ENCODE data around the gene IL34. TPM values are rescaled to one million over a fixed set of nuclear protein-coding genes. Genes with fewer than 3 reads are reported as not detected.

IL34 gene
- total and polyA plus RNA-seq, 2 of the 13 experiments (the other 11 are each of a cell fraction or from before 2014, with no cell fraction given): 1.2 to 1.3 TPM

- TF ChIP-seq ZBTB43 (CRISPR knock-in tag; conservative IDR thresholded peaks at IDR 0.05) (peak; percentile 62; the same call in 1 of the 2 replicates), HINFP (CRISPR knock-in tag; IDR thresholded peaks at IDR 0.05; ENCODE audit: low read depth) (peak; percentile 36; the same call in 1 of the 2 replicates), SMYD3 (CRISPR knock-in tag; IDR thresholded peaks at IDR 0.05) (no peak), TEAD2 (CRISPR knock-in tag; IDR thresholded peaks at IDR 0.05) (no peak), AHDC1 (CRISPR knock-in tag; IDR thresholded peaks at IDR 0.05; ENCODE audit: borderline replicate concordance) (no peak), REL (CRISPR knock-in tag; conservative IDR thresholded peaks at IDR 0.05) (no peak), ZMAT5 (CRISPR knock-in tag; IDR thresholded peaks at IDR 0.05; ENCODE audit: borderline replicate concordance, low read depth) (no peak), NFKB2 (CRISPR knock-in tag; IDR thresholded peaks at IDR 0.05; ENCODE audit: borderline replicate concordance) (no peak), ONECUT2 (CRISPR knock-in tag; IDR thresholded peaks at IDR 0.05) (no peak), THRA (CRISPR knock-in tag; IDR thresholded peaks at IDR 0.05; ENCODE audit: borderline replicate concordance) (0 out of 2 replicates have a peak, but pooled peaks have one; percentile 25), ZNF44 (CRISPR knock-in tag; IDR thresholded peaks at IDR 0.05) (no peak), IRX3 (CRISPR knock-in tag; IDR thresholded peaks at IDR 0.05; ENCODE audit: borderline replicate concordance, low read depth) (no peak), SNAPC5 (CRISPR knock-in tag; IDR thresholded peaks at IDR 0.05; ENCODE audit: borderline replicate concordance) (no peak), ZSCAN30 (CRISPR knock-in tag; IDR thresholded peaks at IDR 0.05) (no peak), ZFP82 (CRISPR knock-in tag; IDR thresholded peaks at IDR 0.05; ENCODE audit: borderline replicate concordance) (no peak), POGK (CRISPR knock-in tag; conservative IDR thresholded peaks at IDR 0.05) (peak; percentile 77; the same call in 1 of the 2 replicates)
These were observed 39.6 kb downstream of the IL34 start, which contains the start of gene MTSS2 (continued) for GRCh38 chr16:70685938-70686375.
